Ecto neural progenitor cell (in vitro differentiated cells): Measurements from ENCODE around the gene PIK3CG.
"Not testable (repeated sequence)": the region's sequence is repeated elsewhere in the genome, so short reads cannot be mapped to it uniquely, and the experiment has no call there.

ENCODE experiments used
- DNase-seq: peaks from one replicate; pipeline ENCODE4 v3.0.0-alpha.2; 2018; ENCODE audit warnings: low spot score

Gene PIK3CG

GRCh38 chr7:106938803-106939202, 73.7 kb downstream of the PIK3CG start:
- no peak for DNase-seq

GRCh38 chr7:106944035-106944665, 79.1 kb downstream of the PIK3CG start:
- DNase-seq = no peak

GRCh38 chr7:106947244-106947728, 82.2 kb downstream of the PIK3CG start:
- DNase-seq = no peak

- no peak for DNase-seq
These were observed 87.0 kb downstream of the PIK3CG start for GRCh38 chr7:106952001-106952657.

- no peak for DNase-seq
These were observed 87.7 kb downstream of the PIK3CG start for GRCh38 chr7:106952658-106953231.

- DNase-seq = no peak
These were observed 89.8 kb downstream of the PIK3CG start for GRCh38 chr7:106954840-106955239.

GRCh38 chr7:106955857-106956256, 90.8 kb downstream of the PIK3CG start:
- not testable (repeated sequence) for DNase-seq
